RWPE1 (cell line): ENCODE measurements around the gene RELL2.

Source experiments
- CTCF ChIA-PET: fragments of 350-600 bp; sonication (Branson Sonifier 250); formaldehyde crosslinking; extraction: SDS; loops from one replicate; lab custom pipeline; 2021; lab: Yijun Ruan, JAX
- POLR2A ChIA-PET: fragments of 400-600 bp; formaldehyde crosslinking; extraction: SDS; loops from one replicate; lab custom pipeline; 2020; ENCODE audit warnings: antibody characterized with exemption; ENCODE audit not compliant: low non-redundant PET; lab: Yijun Ruan, JAX
- DNase-seq: peaks from one replicate; pipeline ENCODE4 v3.0.0; 2012; ENCODE audit warnings: low spot score
- H3K27ac ChIP-seq: fragments of 450-650 bp; 2 replicates; pipeline ENCODE4 v1.5.1; 2017
- CTCF ChIP-seq: fragments of 450-650 bp; conservative IDR thresholded peaks from 2 replicates; pipeline ENCODE4 v1.5.1; 2017; ENCODE audit warnings: low read depth, mild to moderate bottlenecking

RELL2 gene

GRCh38 chr5:141628175-141628788, 8.5 kb upstream of the RELL2 start:
- CTCF ChIA-PET = interaction anchor here (0.6 to 1.2 kb wide), 2 partner anchors 9 to 432 kb away, joined by 3 read pairs; no protein-coding TSS in a partner anchor
- TF ChIP-seq CTCF = no peak
- no peak for DNase-seq
- no peak overlapping the region for H3K27ac ChIP-seq
- POLR2A ChIA-PET = no interaction called here

GRCh38 chr5:141630570-141631140, 6.1 kb upstream of the RELL2 start:
- DNase-seq = no peak
- no peak for TF ChIP-seq CTCF
- POLR2A ChIA-PET = no interaction called here
- CTCF ChIA-PET = interaction anchor here (3.0 kb wide), 1 partner anchor 11 kb away, joined by 29 read pairs; the partner anchor contains the start of gene DIAPH1
- H3K27ac ChIP-seq = no peak overlapping the region

- no peak overlapping the region for H3K27ac ChIP-seq
- DNase-seq = no peak
- CTCF ChIA-PET = interaction anchor here (1.8 to 3.0 kb wide), 2 partner anchors 13 kb away, joined by 13 to 29 read pairs; partner anchors contain the start of gene DIAPH1
- POLR2A ChIA-PET = no interaction called here
- no peak for TF ChIP-seq CTCF
Measured at GRCh38 chr5:141632650-141633049, 4.1 kb upstream of the RELL2 start.

- H3K27ac ChIP-seq = no peak overlapping the region
- DNase-seq = no peak
- POLR2A ChIA-PET = interaction anchor here (0.6 kb wide), 1 partner anchor 306 kb away, joined by 5 read pairs; no protein-coding TSS in a partner anchor
- CTCF ChIA-PET = interaction anchor here (0.6 to 1.8 kb wide), 6 partner anchors 8 to 1501 kb away, joined by 3 to 13 read pairs (median 3); partner anchors contain the start of gene DIAPH1
- TF ChIP-seq CTCF = no peak
Measured at GRCh38 chr5:141633871-141634561, 2.8 kb upstream of the RELL2 start.

GRCh38 chr5:141634720-141635119, 2.1 kb upstream of the RELL2 start:
- H3K27ac ChIP-seq = no peak overlapping the region
- ChIA-PET POLR2A (no interaction called here), CTCF (interaction anchor here (0.6 to 1.8 kb wide), 5 partner anchors 9 to 1501 kb away, joined by 3 to 13 read pairs (median 3); partner anchors contain the start of gene DIAPH1)
- TF ChIP-seq CTCF = no peak
- DNase-seq = no peak

GRCh38 chr5:141635646-141636045, 1.2 kb upstream of the RELL2 start:
- TF ChIP-seq CTCF = no peak

More at GRCh38 chr5:141635646-141636045, 1.2 kb upstream of the RELL2 start:
- no peak for DNase-seq
- ChIA-PET POLR2A (interaction anchor here (0.6 to 2.5 kb wide), 2 partner anchors 13 to 15 kb away, joined by 3 to 7 read pairs; partner anchors contain the start of gene FCHSD1), CTCF (interaction anchor here (1.2 to 2.3 kb wide), 2 partner anchors 16 to 43 kb away, joined by 5 to 24 read pairs; partner anchors contain the start of gene DIAPH1)
- H3K27ac ChIP-seq = no peak overlapping the region
